Type B pancreatic cell (in vitro differentiated cells): ENCODE data around the gene PODNL1. TPM values are rescaled to one million over a fixed set of nuclear protein-coding genes. Genes with fewer than 3 reads are reported as not detected.

ENCODE experiments used
- DNase-seq: peaks from one replicate; pipeline ENCODE4 v3.0.0; 2021; ENCODE audit warnings: mixed read lengths; ENCODE audit not compliant: unreplicated experiment; ENCODE audit errors: extremely low spot score
- H3K27ac Mint-ChIP-seq: 2 replicates; pipeline ENCODE4 v1.8.0; 2021; ENCODE audit warnings: mild to moderate bottlenecking, mixed read lengths
- H3K27me3 Mint-ChIP-seq: 2 replicates; pipeline ENCODE4 v1.8.0; 2021; ENCODE audit warnings: mixed read lengths
- H3K36me3 Mint-ChIP-seq: 2 replicates; pipeline ENCODE4 v1.8.0; 2021; ENCODE audit warnings: mixed read lengths
- H3K4me1 Mint-ChIP-seq: one replicate; pipeline ENCODE4 v1.8.0; 2021; ENCODE audit warnings: mixed read lengths; ENCODE audit not compliant: unreplicated experiment
- H3K4me3 Mint-ChIP-seq: 2 replicates; pipeline ENCODE4 v1.8.0; 2021; ENCODE audit warnings: mild to moderate bottlenecking, mixed read lengths
- H3K9me3 Mint-ChIP-seq: 2 replicates; pipeline ENCODE4 v1.8.0; 2021; ENCODE audit warnings: mixed read lengths
- CTCF ChIP-seq: fragments of 200-600 bp; sonication (generic); conservative IDR thresholded peaks from 2 replicates; pipeline ENCODE4 v1.5.0; 2021; ENCODE audit warnings: antibody characterized with exemption, mild to moderate bottlenecking
- total RNA-seq: library from RNA; stranded (reverse); gene quantifications from 2 replicates; pipeline ENCODE4 v1.2.1, GENCODE V29; 2021; ENCODE audit warnings: low replicate concordance

PODNL1 gene
- total RNA-seq, 1 donor from 2014 or later: 0.75 TPM

- Mint-ChIP-seq H3K4me3 (no peak overlapping the region), H3K27ac (no peak overlapping the region), H3K36me3 (no peaks in the 10 kb centered on the region), H3K4me1 (peaks cover 8% of the 10 kb centered on the region), H3K27me3 (peaks cover 11% of the 10 kb centered on the region), H3K9me3 (no peaks in the 10 kb centered on the region)
- no peak for DNase-seq
- no peak for TF ChIP-seq CTCF
These were observed 7.8 kb downstream of the PODNL1 start for GRCh38 chr19:13930402-13930801.

- Mint-ChIP-seq H3K4me3 (no peak overlapping the region), H3K36me3 (peaks cover 4% of the 10 kb centered on the region), H3K9me3 (no peaks in the 10 kb centered on the region), H3K4me1 (peaks cover 8% of the 10 kb centered on the region), H3K27ac (no peak overlapping the region), H3K27me3 (peaks cover 11% of the 10 kb centered on the region)
- no peak for DNase-seq
- TF ChIP-seq CTCF: no peak
These were observed 8.3 kb downstream of the PODNL1 start for GRCh38 chr19:13929956-13930355.

- Mint-ChIP-seq H3K4me3 (no peak overlapping the region), H3K36me3 (peaks cover 7% of the 10 kb centered on the region), H3K27ac (no peak overlapping the region), H3K9me3 (no peaks in the 10 kb centered on the region), H3K27me3 (peaks cover 9% of the 10 kb centered on the region), H3K4me1 (peaks cover 8% of the 10 kb centered on the region)
- no peak for DNase-seq
- TF ChIP-seq CTCF: no peak
These were observed 8.9 kb downstream of the PODNL1 start for GRCh38 chr19:13929340-13929739.

- Mint-ChIP-seq H3K27me3 (no peaks in the 10 kb centered on the region), H3K36me3 (peaks cover 16% of the 10 kb centered on the region), H3K27ac (no peak overlapping the region), H3K4me3 (no peak overlapping the region), H3K9me3 (no peaks in the 10 kb centered on the region), H3K4me1 (no peaks in the 10 kb centered on the region)
- TF ChIP-seq CTCF: no peak
- DNase-seq: no peak
These were observed 11.5 kb downstream of the PODNL1 start for GRCh38 chr19:13926715-13927114.

GRCh38 chr19:13926010-13926409 lies 12.2 kb downstream of the PODNL1 start:
- H3K36me3 Mint-ChIP-seq: peaks cover 23% of the 10 kb centered on the region
- DNase-seq: no peak

More at GRCh38 chr19:13926010-13926409, 12.2 kb downstream of the PODNL1 start:
- Mint-ChIP-seq H3K27ac (no peak overlapping the region), H3K4me1 (no peaks in the 10 kb centered on the region), H3K9me3 (no peaks in the 10 kb centered on the region), H3K27me3 (no peaks in the 10 kb centered on the region), H3K4me3 (no peak overlapping the region)
- no peak for TF ChIP-seq CTCF
